DND-41 (cell line): ENCODE results near the gene ARSG.

Experiments
- EZH2 ChIP-seq: IDR thresholded peaks from 3 replicates; pipeline ENCODE4 v1.6.1; 2012; ENCODE audit warnings: borderline replicate concordance, low read depth, mild to moderate bottlenecking, moderate library complexity, low read length, inconsistent platforms; ENCODE audit not compliant: severe bottlenecking
- TF ChIP-seq, protein P1 (sequence below): IDR thresholded peaks from 2 replicates; pipeline ENCODE4 v1.5.1; 2012; ENCODE audit warnings: borderline replicate concordance, low read length, moderate library complexity, mild to moderate bottlenecking; ENCODE audit not compliant: poor library complexity, severe bottlenecking; ENCODE audit errors: extremely low read depth

DNA sequence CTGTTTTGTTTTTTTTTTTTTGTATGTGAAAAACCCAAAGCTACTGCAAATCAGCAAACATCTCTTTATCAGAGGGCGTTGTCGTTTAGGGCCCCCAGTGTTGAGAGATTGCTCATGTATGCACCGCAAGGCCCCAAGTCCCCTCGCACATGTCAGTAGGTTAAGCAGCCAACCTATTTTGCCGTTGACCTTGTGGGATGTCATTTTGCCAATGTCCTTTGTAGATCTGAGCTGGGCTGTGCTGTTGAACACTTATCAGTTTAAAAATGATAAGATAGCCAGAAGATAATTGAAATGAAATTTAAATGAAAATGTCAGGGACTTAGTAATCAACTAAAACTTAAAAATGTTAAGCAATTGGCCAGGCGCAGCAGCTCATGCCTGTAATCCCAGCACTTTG is 26.2 kb downstream of the ARSG start:
- TF ChIP-seq, protein P1, sequence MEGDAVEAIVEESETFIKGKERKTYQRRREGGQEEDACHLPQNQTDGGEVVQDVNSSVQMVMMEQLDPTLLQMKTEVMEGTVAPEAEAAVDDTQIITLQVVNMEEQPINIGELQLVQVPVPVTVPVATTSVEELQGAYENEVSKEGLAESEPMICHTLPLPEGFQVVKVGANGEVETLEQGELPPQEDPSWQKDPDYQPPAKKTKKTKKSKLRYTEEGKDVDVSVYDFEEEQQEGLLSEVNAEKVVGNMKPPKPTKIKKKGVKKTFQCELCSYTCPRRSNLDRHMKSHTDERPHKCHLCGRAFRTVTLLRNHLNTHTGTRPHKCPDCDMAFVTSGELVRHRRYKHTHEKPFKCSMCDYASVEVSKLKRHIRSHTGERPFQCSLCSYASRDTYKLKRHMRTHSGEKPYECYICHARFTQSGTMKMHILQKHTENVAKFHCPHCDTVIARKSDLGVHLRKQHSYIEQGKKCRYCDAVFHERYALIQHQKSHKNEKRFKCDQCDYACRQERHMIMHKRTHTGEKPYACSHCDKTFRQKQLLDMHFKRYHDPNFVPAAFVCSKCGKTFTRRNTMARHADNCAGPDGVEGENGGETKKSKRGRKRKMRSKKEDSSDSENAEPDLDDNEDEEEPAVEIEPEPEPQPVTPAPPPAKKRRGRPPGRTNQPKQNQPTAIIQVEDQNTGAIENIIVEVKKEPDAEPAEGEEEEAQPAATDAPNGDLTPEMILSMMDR = no peak
- no peak for TF ChIP-seq EZH2
